Large intestine (tissue), 3 donors: ENCODE measurements around the gene PFDN6. TPM values are rescaled to one million over a fixed set of nuclear protein-coding genes. Genes with fewer than 3 reads are reported as not detected.
A peak's percentile ranks its signal among the peaks of the same experiment; 100 is the strongest.

Experiments
- DNase-seq, 2 donors: peaks; one replicate each; pipeline versions ENCODE4 v3.0.0 to v3.0.0-alpha.2; 2013
- H3K27ac ChIP-seq: one replicate; pipeline ENCODE4 v1.5.1; 2013; ENCODE audit warnings: low read length
- H3K27me3 ChIP-seq: 2 replicates; pipeline ENCODE4 v1.6.1; 2013; ENCODE audit warnings: low read length; ENCODE audit not compliant: control insufficient read depth, insufficient read depth
- H3K36me3 ChIP-seq: 2 replicates; pipeline ENCODE4 v1.6.1; 2013; ENCODE audit warnings: low read length; ENCODE audit not compliant: control insufficient read depth, insufficient read depth
- H3K4me1 ChIP-seq: one replicate; pipeline ENCODE4 v1.6.1; 2013; ENCODE audit warnings: low read length; ENCODE audit not compliant: control insufficient read depth, insufficient read depth
- H3K4me3 ChIP-seq: one replicate; pipeline ENCODE4 v1.5.1; 2013; ENCODE audit warnings: low read length
- H3K9me3 ChIP-seq: one replicate; pipeline ENCODE4 v1.6.1; 2013; ENCODE audit warnings: mild to moderate bottlenecking, low read depth, low read length, moderate library complexity; ENCODE audit not compliant: control insufficient read depth
- WGBS: methylation state at CpG from one replicate; pipeline ENCODE4 v1.1.5; 2013; ENCODE audit warnings: low lambda C conversion rate; ENCODE audit not compliant: insufficient coverage; 5-methylcytosine and 5-hydroxymethylcytosine counted together
- polyA plus RNA-seq: library from polyadenylated mRNA; unstranded; fragments of 120-200 nt; gene quantifications from one replicate; pipeline ENCODE4 v1.2.1, GENCODE V29; 2013

Gene PFDN6
- polyA plus RNA-seq, 1 donor, result 80.5 TPM

GRCh38 chr6:33295621-33296369, 6.4 kb downstream of the PFDN6 start:
- Histone ChIP-seq H3K4me1 (no peaks in the 10 kb centered on the region), H3K36me3 (peaks cover 51% of the 10 kb centered on the region), H3K4me3 (no peak overlapping the region), H3K27me3 (no peaks in the 10 kb centered on the region), H3K9me3 (no peaks in the 10 kb centered on the region), H3K27ac (no peak overlapping the region)
- 33% methylated on average over 1 of the region's 15 CpGs for WGBS
- DNase-seq, result no peak

GRCh38 chr6:33296797-33297405, 7.5 kb downstream of the PFDN6 start:
- Histone ChIP-seq H3K9me3 (no peaks in the 10 kb centered on the region), H3K36me3 (peaks cover 45% of the 10 kb centered on the region), H3K4me3 (peak overlapping the region; percentile 87), H3K27me3 (no peaks in the 10 kb centered on the region), H3K27ac (peak overlapping the region; percentile 20), H3K4me1 (no peaks in the 10 kb centered on the region)
- WGBS, result no CpG with 5 or more reads among the region's 12 CpGs
- no peak for DNase-seq

DNA sequence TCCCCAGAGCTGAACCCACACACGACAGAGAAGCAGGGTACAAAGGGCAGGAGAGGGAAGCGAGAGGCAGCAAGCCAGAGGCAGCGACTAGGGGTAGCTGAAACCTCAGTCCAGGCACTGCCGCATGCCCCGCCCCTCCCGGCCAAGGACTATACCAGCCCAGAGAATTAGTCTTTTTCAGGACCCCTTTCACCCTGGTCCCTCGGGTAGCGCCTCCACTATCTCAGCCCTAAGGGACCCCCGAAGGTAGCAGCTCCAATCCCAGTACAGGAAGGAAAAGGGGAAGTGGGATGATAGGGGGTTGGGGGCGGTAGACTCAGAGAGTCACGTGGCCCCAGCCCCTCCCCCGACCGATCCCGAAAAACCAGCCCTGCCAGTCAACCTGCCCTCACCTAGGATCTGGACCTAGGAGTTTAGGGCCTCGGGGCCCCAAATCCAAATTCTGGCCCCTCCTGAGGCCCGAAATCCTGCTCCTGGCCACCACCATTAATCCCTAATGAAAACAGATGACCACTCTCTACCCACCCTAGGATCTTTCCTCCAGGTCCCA, 8.1 kb downstream of the PFDN6 start:
- Histone ChIP-seq H3K4me3 (peak overlapping the region; percentile 87), H3K27me3 (no peaks in the 10 kb centered on the region), H3K9me3 (no peaks in the 10 kb centered on the region), H3K27ac (peak overlapping the region; percentile 20), H3K36me3 (peaks cover 39% of the 10 kb centered on the region), H3K4me1 (no peaks in the 10 kb centered on the region)
- whole genome bisulfite sequencing, result no CpG with 5 or more reads among the region's 16 CpGs
- peak in 1 of 2 donors; percentile 66 for DNase-seq

DNA sequence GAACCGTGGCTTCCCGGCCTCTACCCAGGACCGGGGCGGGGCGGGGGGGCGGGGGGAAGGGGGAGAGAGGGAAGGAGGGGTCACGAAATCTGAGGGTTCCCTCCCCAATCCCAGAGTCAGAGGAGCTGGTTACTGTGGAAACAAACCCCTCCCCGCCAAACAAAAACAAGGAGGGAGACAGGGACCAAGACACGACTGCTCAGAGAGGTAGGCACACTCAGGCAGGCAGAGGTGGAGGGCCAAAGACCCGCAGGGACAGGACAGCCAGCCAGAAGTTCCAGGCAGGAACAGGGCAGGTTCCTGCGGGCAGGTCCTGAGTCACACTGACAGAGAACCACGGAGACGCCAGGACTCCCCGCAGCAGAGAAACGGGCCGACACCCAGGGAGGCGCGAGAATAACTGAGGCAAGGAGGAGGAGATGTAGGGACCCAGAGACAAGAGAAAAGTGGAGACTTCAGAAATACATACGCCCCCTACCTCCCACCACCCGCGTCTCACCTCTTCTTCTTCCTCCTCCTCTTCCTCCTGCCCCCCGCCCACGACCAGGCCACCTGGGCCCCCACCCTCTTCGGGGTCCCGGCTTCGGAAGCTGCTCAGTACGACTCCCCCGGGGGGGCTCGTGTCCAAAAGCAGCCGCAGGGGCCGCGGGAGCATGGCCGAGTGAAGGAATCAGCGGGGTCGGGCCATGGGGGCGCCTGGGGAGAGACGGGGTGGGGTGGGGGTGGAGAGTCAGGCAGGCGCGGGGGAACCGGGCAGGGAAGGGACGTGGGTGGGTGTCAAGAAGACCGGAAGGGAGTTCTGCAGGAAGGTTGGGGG, 8.8 kb downstream of the PFDN6 start:
- WGBS, result no CpG with 5 or more reads among the region's 42 CpGs
- Histone ChIP-seq H3K27me3 (no peaks in the 10 kb centered on the region), H3K27ac (peak overlapping the region; percentile 98), H3K4me1 (no peaks in the 10 kb centered on the region), H3K9me3 (no peaks in the 10 kb centered on the region), H3K4me3 (peak overlapping the region; percentile 87), H3K36me3 (peaks cover 38% of the 10 kb centered on the region)
- peak; percentile 58 to 73 for DNase-seq

DNA sequence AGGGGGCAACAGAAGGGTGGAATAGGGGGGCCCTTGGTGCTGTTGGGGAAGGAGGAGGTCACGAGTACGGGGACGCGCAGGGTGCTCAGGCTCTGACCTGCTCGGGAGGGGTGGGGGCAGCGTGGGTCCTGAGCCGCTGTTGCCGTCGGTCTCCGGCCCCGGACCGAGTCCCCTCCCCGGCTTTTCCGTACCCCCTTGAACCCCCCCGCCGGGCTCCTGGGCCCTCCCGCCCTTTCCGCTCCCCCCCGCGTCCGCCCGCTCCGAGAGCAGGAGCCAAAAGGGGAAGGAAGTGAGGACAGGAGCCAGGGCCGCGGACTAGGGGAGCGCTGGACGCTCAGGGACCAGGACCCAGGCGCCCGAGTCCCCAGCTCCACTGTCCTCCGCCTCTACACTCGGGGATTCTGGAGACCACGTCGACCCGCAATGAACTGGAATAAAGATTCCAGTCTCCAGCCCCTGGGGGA, 9.4 kb downstream of the PFDN6 start, which contains the start of gene RGL2:
Gene RGL2, minus strand, starts transcription at position 170 of the 464 bp plus-strand sequence. CDS start 332 bp downstream, outside the sequence.
- Histone ChIP-seq H3K27ac (peak within 1 kb of the TSS; percentile 98), H3K4me1 (no peaks in the 10 kb centered on the region), H3K9me3 (no peaks in the 10 kb centered on the region), H3K36me3 (peaks cover 37% of the 10 kb centered on the region), H3K27me3 (no peaks in the 10 kb centered on the region), H3K4me3 (peak within 1 kb of the TSS; percentile 87)
- no peak for DNase-seq
- no CpG with 5 or more reads among the region's 34 CpGs for WGBS

DNA sequence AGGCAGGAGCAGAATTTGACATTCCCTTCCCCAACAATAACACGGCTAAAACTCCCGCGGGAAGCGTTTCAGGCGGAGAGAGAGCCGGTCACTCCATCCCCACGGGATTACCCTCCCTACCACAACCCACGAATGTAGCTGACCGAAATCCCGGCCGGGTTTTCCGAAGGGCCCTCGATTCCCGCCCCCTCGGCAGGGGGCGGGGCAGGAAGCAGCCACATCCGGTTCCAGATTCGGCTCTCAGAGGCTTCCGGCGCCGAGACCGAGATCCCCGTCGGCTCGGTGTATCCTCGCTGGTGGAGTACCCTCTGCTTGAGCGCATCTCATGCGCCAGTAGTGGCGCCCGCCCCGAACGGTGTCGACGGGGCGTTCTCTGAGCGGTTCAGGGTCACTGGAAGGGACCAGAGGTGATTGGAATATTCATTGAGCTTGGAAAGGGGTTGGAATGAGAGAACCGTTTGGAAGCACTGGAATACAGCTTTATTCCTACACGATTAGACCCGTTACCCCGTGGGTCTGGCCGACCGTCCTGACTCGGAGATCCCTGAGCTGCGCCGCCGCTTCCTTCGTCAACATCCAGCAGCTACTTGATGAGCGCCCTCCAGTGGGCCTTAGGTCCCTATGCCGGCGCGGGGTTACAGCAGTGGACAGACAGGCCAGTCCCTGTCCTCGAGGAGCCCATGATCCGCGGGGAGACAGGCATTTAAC, 10.0 kb downstream of the PFDN6 start:
- H3K27ac ChIP-seq, result peak overlapping the region; percentile 98
- peak; percentile 88 to 92 for DNase-seq
- H3K36me3 ChIP-seq, result peaks cover 40% of the 10 kb centered on the region
- H3K9me3 ChIP-seq, result no peaks in the 10 kb centered on the region
- no peaks in the 10 kb centered on the region for H3K27me3 ChIP-seq
- WGBS, result no CpG with 5 or more reads among the region's 54 CpGs
- H3K4me1 ChIP-seq, result no peaks in the 10 kb centered on the region
- H3K4me3 ChIP-seq, result peak overlapping the region; percentile 87

DNA sequence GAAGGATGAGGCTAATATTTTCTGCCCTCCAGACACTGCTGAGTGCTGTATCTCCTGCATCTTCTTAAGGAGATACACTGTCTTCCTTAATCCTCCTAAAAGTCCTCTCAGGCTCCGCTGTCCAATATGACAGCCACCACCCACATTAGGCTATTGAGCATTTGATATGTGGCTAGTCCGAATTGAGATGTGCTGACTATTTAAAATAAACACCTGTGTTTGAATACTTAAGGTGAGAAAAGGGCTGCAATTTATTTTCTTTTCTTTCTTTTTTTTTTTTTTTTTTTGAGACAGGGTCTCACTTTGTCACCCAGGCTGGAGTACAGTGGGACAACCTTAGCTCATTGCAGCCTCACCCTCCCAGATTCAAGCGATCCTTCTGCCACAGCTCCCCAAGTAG, 12.5 kb downstream of the PFDN6 start:
- 100% methylated on average over 1 of the region's 3 CpGs for WGBS
- peaks cover 33% of the 10 kb centered on the region for H3K36me3 ChIP-seq
- DNase-seq, result no peak
- H3K9me3 ChIP-seq, result no peaks in the 10 kb centered on the region
- H3K27me3 ChIP-seq, result no peaks in the 10 kb centered on the region
- H3K27ac ChIP-seq, result no peak overlapping the region
- no peak overlapping the region for H3K4me3 ChIP-seq
- no peaks in the 10 kb centered on the region for H3K4me1 ChIP-seq

DNA sequence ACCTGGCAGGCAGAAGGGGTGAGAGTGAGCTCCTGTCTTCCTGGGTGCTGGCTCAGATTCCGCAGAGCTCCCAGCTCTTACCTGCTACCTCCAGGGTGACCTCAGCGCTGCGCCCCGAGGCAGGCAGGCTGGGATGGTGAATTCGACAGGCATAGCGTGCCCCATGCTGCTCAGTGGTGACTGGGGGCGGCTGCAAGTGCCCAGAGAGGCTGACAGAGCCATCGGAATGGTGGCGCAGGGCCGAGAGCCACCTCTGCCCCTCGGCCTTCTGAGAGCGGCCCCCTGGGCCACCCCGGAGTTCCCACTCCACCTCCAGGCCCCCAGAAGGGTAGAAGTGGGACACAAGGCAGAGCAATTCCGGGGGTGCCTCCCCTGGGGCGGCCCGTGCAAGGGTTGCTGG, 14.8 kb downstream of the PFDN6 start:
- Histone ChIP-seq H3K4me1 (no peaks in the 10 kb centered on the region), H3K9me3 (no peaks in the 10 kb centered on the region), H3K27ac (no peak overlapping the region), H3K27me3 (no peaks in the 10 kb centered on the region), H3K36me3 (peaks cover 35% of the 10 kb centered on the region), H3K4me3 (no peak overlapping the region)
- WGBS, result no CpG with 5 or more reads among the region's 16 CpGs
- DNase-seq, result no peak

DNA sequence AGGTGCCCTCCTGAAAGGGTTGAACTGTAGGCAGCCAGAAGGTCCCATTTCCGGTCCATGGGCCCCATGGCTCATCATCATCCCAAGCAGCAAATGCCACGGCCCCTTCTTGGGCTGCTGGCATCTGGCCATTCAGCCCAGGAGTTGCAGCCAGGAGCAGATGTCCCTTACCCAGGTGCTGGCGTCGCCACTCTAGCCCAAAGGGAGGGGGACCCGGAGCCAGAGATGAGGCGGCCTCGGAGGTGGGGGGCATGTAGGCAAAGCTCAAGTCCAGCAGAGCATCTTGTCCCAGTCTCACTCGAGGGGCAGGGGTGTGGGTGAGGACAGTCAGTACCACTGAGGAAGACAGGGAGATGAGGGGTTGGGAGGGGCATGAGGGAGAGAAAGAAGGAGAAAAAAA, 15.7 kb downstream of the PFDN6 start:
- Histone ChIP-seq H3K4me1 (no peaks in the 10 kb centered on the region), H3K36me3 (peaks cover 39% of the 10 kb centered on the region), H3K9me3 (no peaks in the 10 kb centered on the region), H3K4me3 (no peak overlapping the region), H3K27me3 (no peaks in the 10 kb centered on the region), H3K27ac (no peak overlapping the region)
- no peak for DNase-seq
- WGBS, result no CpG with 5 or more reads among the region's 8 CpGs
